ENCODE data around the gene PXN. TPM values are rescaled to one million over a fixed set of nuclear protein-coding genes. Genes with fewer than 3 reads are reported as not detected.
A peak's percentile ranks its signal among the peaks of the same experiment; 100 is the strongest.
"Not testable (repeated sequence)": the region's sequence is repeated elsewhere in the genome, so short reads cannot be mapped to it uniquely, and the experiment has no call there.

PXN gene
- polyA plus RNA-seq, 2 of the 4 experiments (the other 2 are of a cell fraction): 40.1 to 97.0 TPM

DNA sequence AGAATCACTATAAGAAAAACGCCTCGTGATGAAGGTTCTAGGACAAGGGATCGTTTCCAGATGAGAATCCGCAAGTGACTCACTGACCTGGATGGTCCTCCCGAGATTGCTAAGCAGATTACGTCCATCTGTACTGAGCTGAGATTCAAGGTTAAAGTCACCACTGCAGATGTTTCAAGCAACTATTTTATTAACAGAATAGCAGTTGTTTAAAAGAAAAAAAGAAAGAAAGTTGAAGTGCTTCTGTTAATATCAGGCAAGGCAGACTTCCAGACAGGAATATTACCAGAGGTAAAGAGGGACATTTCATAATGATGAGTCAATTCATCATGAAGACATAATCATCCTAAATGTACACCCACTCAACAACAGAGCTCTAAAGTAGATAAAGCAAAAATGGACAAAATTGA, 17.9 kb downstream of the PXN start:
- CTCF ChIA-PET: interaction anchor here (2.2 to 43.7 kb wide), 4 partner anchors 3 to 46 kb away, joined by 8 to 1367 read pairs (median 652); partner anchors contain the start of genes PXN and RPLP0
- no peak overlapping the region for H3K4me3 ChIP-seq
- H3K4me1 ChIP-seq: peaks cover 81% of the 10 kb centered on the region
- DNase-seq (ENCODE audit: low read depth in 1 of 2, low spot score in 1 of 2) (peak in 1 of 2 experiments; percentile 53), FAIRE-seq (no peak), ATAC-seq (peak; percentile 58 to 61; a peak in 4 of 6 replicates)
- H3K4me2 ChIP-seq: peak overlapping the region; percentile 65
- peak overlapping the region; percentile 62 to 68 for H3K27ac ChIP-seq
- POLR2A ChIA-PET: interaction anchor here (0.9 to 1.7 kb wide), 5 partner anchors 14 to 46 kb away, joined by 3 to 5 read pairs (median 3); partner anchors contain the start of genes RNU4-1 and RPLP0
- TF ChIP-seq MAX (IDR thresholded peaks at IDR 0.05): peak; percentile 45; the same call in 1 of the 2 replicates
- no peak for TF ChIP-seq FOSL2 (IDR thresholded peaks at IDR 0.05)
- peak; percentile 58 for TF ChIP-seq FOSL2 (CRISPR knock-in tag; IDR thresholded peaks at IDR 0.05)
- TF ChIP-seq POLR2AphosphoS2 (conservative IDR thresholded peaks at IDR 0.05; ENCODE audit: low read length): no peak
- TF ChIP-seq JUNB (IDR thresholded peaks at IDR 0.05): peak; percentile 37; the same call in 1 of the 2 replicates
- 0 out of 4 replicates have a peak, but pooled peaks of 1 of the 2 experiments have one; percentile 30 for TF ChIP-seq CEBPB (IDR thresholded peaks at IDR 0.05)
- TF ChIP-seq ZC3H11A (IDR thresholded peaks at IDR 0.05): no peak
- TF ChIP-seq MAFK (IDR thresholded peaks at IDR 0.05; ENCODE audit: partially characterized antibody): no peak
- TF ChIP-seq GATA3 (IDR thresholded peaks at IDR 0.05; ENCODE audit: borderline replicate concordance): peak; percentile 79; the same call in 1 of the 2 replicates
- no peak for TF ChIP-seq ZSCAN20 (CRISPR knock-in tag; IDR thresholded peaks at IDR 0.05)
- TF ChIP-seq, protein P1, sequence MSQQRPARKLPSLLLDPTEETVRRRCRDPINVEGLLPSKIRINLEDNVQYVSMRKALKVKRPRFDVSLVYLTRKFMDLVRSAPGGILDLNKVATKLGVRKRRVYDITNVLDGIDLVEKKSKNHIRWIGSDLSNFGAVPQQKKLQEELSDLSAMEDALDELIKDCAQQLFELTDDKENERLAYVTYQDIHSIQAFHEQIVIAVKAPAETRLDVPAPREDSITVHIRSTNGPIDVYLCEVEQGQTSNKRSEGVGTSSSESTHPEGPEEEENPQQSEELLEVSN (IDR thresholded peaks at IDR 0.05; ENCODE audit: borderline replicate concordance, low read depth): 0 out of 2 replicates have a peak, but pooled peaks have one; percentile 18
- H3K9me3 ChIP-seq: no peaks in the 10 kb centered on the region
- WGBS (ENCODE audit: missing lambda C conversion rate): 14% methylated on average over 6 of the region's 6 CpGs

- POLR2A ChIA-PET: interaction anchor here (0.6 to 1.7 kb wide), 7 partner anchors 16 to 46 kb away, joined by 3 to 5 read pairs (median 4); partner anchors contain the start of genes RNU4-1 and RPLP0
- peaks cover 79% of the 10 kb centered on the region for H3K4me1 ChIP-seq
These were observed 18.3 kb downstream of the PXN start for GRCh38 chr12:120247183-120247582.

GRCh38 chr12:120246705-120247104, 18.8 kb downstream of the PXN start:
- H3K4me3 ChIP-seq; ATAC-seq; DNase-seq (ENCODE audit: low read depth in 1 of 2, low spot score in 1 of 2); FAIRE-seq; H3K9me3 ChIP-seq: not testable (repeated sequence)
- H3K27ac ChIP-seq: peak overlapping the region; percentile 62 to 68; a peak in 5 of 6 replicates
- peaks cover 79% of the 10 kb centered on the region for H3K4me1 ChIP-seq
- ChIA-PET POLR2A (interaction anchor here (0.6 to 0.8 kb wide), 4 partner anchors 13 to 18 kb away, joined by 4 to 8 read pairs (median 4); no protein-coding TSS in a partner anchor), CTCF (interaction anchor here (1.1 to 43.7 kb wide), 4 partner anchors 2 to 36 kb away, joined by 3 to 1367 read pairs (median 652); partner anchors contain the start of gene PXN)
- WGBS (ENCODE audit: missing lambda C conversion rate): 78% methylated on average over 5 of the region's 5 CpGs
- H3K4me2 ChIP-seq: peak overlapping the region; percentile 65; the same call in 2 of the 3 replicates
- peak in 1 of 2 experiments; percentile 12; a peak in 1 of 4 replicates for TF ChIP-seq CEBPB (IDR thresholded peaks at IDR 0.05)

More at GRCh38 chr12:120247183-120247582, 18.3 kb downstream of the PXN start:
- no peaks in the 10 kb centered on the region for H3K9me3 ChIP-seq
- ATAC-seq (peak; percentile 24 to 42; a peak in 4 of 6 replicates), DNase-seq (ENCODE audit: low read depth in 1 of 2, low spot score in 1 of 2) (no peak), FAIRE-seq (no peak)
- peak overlapping the region; percentile 62 to 68 for H3K27ac ChIP-seq
- WGBS (ENCODE audit: missing lambda C conversion rate): 75% methylated on average over 3 of the region's 3 CpGs
- CTCF ChIA-PET: interaction anchor here (1.1 to 43.7 kb wide), 4 partner anchors 2 to 36 kb away, joined by 3 to 1367 read pairs (median 652); partner anchors contain the start of gene PXN
- H3K4me2 ChIP-seq: peak overlapping the region; percentile 65
- TF ChIP-seq GATA3 (IDR thresholded peaks at IDR 0.05; ENCODE audit: borderline replicate concordance) (no peak), ZNF302 (CRISPR knock-in tag; IDR thresholded peaks at IDR 0.05) (no peak)
- TF ChIP-seq, protein P2, sequence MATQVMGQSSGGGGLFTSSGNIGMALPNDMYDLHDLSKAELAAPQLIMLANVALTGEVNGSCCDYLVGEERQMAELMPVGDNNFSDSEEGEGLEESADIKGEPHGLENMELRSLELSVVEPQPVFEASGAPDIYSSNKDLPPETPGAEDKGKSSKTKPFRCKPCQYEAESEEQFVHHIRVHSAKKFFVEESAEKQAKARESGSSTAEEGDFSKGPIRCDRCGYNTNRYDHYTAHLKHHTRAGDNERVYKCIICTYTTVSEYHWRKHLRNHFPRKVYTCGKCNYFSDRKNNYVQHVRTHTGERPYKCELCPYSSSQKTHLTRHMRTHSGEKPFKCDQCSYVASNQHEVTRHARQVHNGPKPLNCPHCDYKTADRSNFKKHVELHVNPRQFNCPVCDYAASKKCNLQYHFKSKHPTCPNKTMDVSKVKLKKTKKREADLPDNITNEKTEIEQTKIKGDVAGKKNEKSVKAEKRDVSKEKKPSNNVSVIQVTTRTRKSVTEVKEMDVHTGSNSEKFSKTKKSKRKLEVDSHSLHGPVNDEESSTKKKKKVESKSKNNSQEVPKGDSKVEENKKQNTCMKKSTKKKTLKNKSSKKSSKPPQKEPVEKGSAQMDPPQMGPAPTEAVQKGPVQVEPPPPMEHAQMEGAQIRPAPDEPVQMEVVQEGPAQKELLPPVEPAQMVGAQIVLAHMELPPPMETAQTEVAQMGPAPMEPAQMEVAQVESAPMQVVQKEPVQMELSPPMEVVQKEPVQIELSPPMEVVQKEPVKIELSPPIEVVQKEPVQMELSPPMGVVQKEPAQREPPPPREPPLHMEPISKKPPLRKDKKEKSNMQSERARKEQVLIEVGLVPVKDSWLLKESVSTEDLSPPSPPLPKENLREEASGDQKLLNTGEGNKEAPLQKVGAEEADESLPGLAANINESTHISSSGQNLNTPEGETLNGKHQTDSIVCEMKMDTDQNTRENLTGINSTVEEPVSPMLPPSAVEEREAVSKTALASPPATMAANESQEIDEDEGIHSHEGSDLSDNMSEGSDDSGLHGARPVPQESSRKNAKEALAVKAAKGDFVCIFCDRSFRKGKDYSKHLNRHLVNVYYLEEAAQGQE (IDR thresholded peaks at IDR 0.05): no peak
- TF ChIP-seq, protein P1 (IDR thresholded peaks at IDR 0.05; ENCODE audit: borderline replicate concordance, low read depth): 0 out of 2 replicates have a peak, but pooled peaks have one; percentile 22
- no peak overlapping the region for H3K4me3 ChIP-seq

Measured in A549 (cell line).